Stomach smooth muscle (tissue), 2 donors: ENCODE measurements around the gene NOTO.

Experiments
- H3K27ac ChIP-seq: one replicate; pipeline ENCODE4 v1.7.0; 2013; ENCODE audit warnings: mild to moderate bottlenecking, low read length, inconsistent platforms
- H3K27me3 ChIP-seq, 2 donors: one replicate each; pipeline ENCODE4 v1.7.0; 2013; ENCODE audit warnings: low read length in 2 of 2; ENCODE audit not compliant: insufficient read depth in 2 of 2, control insufficient read depth in 1 of 2
- H3K36me3 ChIP-seq, 2 donors: one replicate each; pipeline ENCODE4 v1.7.0; 2013; ENCODE audit warnings: low read length in 2 of 2; ENCODE audit not compliant: control insufficient read depth in 2 of 2, insufficient read depth in 2 of 2
- H3K4me1 ChIP-seq: one replicate; pipeline ENCODE4 v1.7.0; 2013; ENCODE audit warnings: low read length; ENCODE audit not compliant: control insufficient read depth, insufficient read depth
- H3K4me3 ChIP-seq, 2 donors: one replicate each; pipeline ENCODE4 v1.7.0; 2013; ENCODE audit warnings: low read length in 2 of 2
- H3K9ac ChIP-seq, 2 donors: one replicate each; pipeline ENCODE4 v1.7.0; 2013; ENCODE audit warnings: low read length in 2 of 2, mild to moderate bottlenecking in 1 of 2
- H3K9me3 ChIP-seq, 2 donors: one replicate each; pipeline ENCODE4 v1.7.0; 2013; ENCODE audit warnings: low read length in 2 of 2; ENCODE audit not compliant: control insufficient read depth in 2 of 2
- donor health status: healthy.
- donor health status: Pancreatic carcinoma.

Gene NOTO

GRCh38 chr2:73203055-73203681 lies 794 bp downstream of the NOTO start:
- Histone ChIP-seq H3K4me3 (peak overlapping the region in 1 of 2 donors; percentile 49), H3K4me1 (peaks cover 6% of the 10 kb centered on the region), H3K27me3 (peaks cover 28 to 32% of the 10 kb centered on the region in 2 donors), H3K9me3 (peaks cover 0 to 2% of the 10 kb centered on the region in 2 donors), H3K9ac (no peak overlapping the region), H3K36me3 (no peaks in the 10 kb centered on the region), H3K27ac (no peak overlapping the region)

- Histone ChIP-seq H3K36me3 (no peaks in the 10 kb centered on the region), H3K9ac (no peak overlapping the region), H3K27ac (no peak overlapping the region), H3K4me3 (no peak overlapping the region), H3K4me1 (peaks cover 6% of the 10 kb centered on the region), H3K9me3 (peaks cover 0 to 2% of the 10 kb centered on the region in 2 donors), H3K27me3 (peaks cover 26 to 28% of the 10 kb centered on the region in 2 donors)
Measured at GRCh38 chr2:73205611-73206010, 3.2 kb downstream of the NOTO start.

- H3K27ac ChIP-seq, result no peak overlapping the region
- H3K4me1 ChIP-seq, result peaks cover 4% of the 10 kb centered on the region
- no peaks in the 10 kb centered on the region for H3K36me3 ChIP-seq
- H3K9ac ChIP-seq, result no peak overlapping the region
- H3K27me3 ChIP-seq, result peaks cover 7 to 12% of the 10 kb centered on the region in 2 donors
- H3K9me3 ChIP-seq, result no peaks in the 10 kb centered on the region
- no peak overlapping the region for H3K4me3 ChIP-seq
Measured at GRCh38 chr2:73208258-73208657, 5.9 kb downstream of the NOTO start.

DNA sequence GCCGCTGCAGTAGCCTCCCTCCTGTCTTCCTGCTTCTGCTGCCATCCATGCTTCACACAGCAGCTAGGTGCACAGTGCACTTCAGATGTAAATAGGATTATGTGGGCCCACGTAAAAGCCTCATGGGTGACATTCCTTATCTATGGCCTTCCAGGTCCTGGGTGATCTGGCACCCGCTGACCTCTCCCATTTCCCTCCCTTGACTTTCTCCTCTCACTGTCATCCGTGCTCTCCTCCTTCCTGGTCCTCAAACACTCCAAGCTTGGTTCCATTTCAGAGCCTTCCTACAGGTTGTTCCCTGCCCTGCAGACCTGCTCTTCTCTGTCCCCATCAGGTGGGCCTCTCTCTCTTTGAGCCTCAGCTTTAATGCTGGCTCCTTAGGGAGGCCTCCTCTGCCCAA lies 7.6 kb downstream of the NOTO start:
- H3K4me3 ChIP-seq, result no peak overlapping the region
- H3K9me3 ChIP-seq, result no peaks in the 10 kb centered on the region
- H3K4me1 ChIP-seq, result peaks cover 8% of the 10 kb centered on the region
- H3K27ac ChIP-seq, result no peak overlapping the region
- H3K9ac ChIP-seq, result no peak overlapping the region
- H3K27me3 ChIP-seq, result peaks cover 0 to 5% of the 10 kb centered on the region in 2 donors
- no peaks in the 10 kb centered on the region for H3K36me3 ChIP-seq

DNA sequence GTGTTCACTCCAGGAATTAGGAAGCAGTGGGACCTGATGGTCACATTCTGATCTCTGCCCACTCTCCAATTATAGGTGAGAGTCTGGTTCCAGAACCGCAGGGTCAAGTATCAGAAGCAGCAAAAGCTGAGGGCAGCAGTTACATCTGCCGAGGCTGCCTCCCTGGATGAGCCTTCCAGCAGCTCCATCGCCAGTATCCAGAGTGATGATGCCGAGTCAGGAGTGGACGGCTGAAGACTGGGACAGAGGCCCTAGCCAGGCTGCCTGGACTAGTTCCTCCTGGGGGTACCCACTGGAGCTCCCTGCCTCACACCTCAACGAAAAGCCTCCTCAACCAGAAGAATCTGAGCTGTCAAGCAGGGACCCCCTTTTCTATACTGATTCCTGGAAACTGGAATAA lies 8.3 kb downstream of the NOTO start:
- Histone ChIP-seq H3K27me3 (peaks cover 0 to 3% of the 10 kb centered on the region in 2 donors), H3K27ac (no peak overlapping the region), H3K9ac (no peak overlapping the region), H3K4me1 (peaks cover 11% of the 10 kb centered on the region), H3K9me3 (no peaks in the 10 kb centered on the region), H3K4me3 (no peak overlapping the region), H3K36me3 (no peaks in the 10 kb centered on the region)

DNA sequence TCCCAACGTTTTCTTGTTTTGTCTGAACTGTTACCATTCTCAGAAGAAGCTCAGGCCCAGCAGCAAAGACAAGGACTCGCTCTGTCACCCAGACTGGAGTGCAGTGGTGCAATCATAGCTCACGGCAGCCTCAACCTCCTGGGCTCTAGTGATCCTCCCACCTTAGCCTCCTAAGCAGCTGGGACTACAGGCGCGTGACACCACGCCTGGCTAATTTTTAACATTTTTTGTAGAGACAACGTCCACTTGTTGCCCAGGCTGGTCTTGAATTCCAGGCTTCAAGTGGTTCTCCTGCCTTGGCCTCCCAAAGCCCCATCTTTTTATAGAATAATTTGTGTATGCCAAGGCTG lies 9.7 kb downstream of the NOTO start:
- peaks cover 12% of the 10 kb centered on the region for H3K4me1 ChIP-seq
- H3K27ac ChIP-seq, result no peak overlapping the region
- H3K36me3 ChIP-seq, result no peaks in the 10 kb centered on the region
- H3K9ac ChIP-seq, result no peak overlapping the region
- no peaks in the 10 kb centered on the region for H3K9me3 ChIP-seq
- H3K4me3 ChIP-seq, result peak overlapping the region in 1 of 2 donors; percentile 29
- no peaks in the 10 kb centered on the region for H3K27me3 ChIP-seq

GRCh38 chr2:73212448-73213176 lies 10.2 kb downstream of the NOTO start:
- Histone ChIP-seq H3K27ac (no peak overlapping the region), H3K9ac (no peak overlapping the region), H3K36me3 (no peaks in the 10 kb centered on the region), H3K27me3 (no peaks in the 10 kb centered on the region), H3K4me1 (peaks cover 12% of the 10 kb centered on the region), H3K9me3 (no peaks in the 10 kb centered on the region), H3K4me3 (peak overlapping the region in 1 of 2 donors; percentile 29)

- peak within 1 kb of the TSS; percentile 41 for H3K27ac ChIP-seq
- H3K36me3 ChIP-seq, result peaks cover 0 to 7% of the 10 kb centered on the region in 2 donors
- H3K9me3 ChIP-seq, result no peaks in the 10 kb centered on the region
- H3K4me1 ChIP-seq, result peaks cover 12% of the 10 kb centered on the region
- H3K9ac ChIP-seq, result peak within 1 kb of the TSS; percentile 72 to 81
- H3K27me3 ChIP-seq, result no peaks in the 10 kb centered on the region
- H3K4me3 ChIP-seq, result peak within 1 kb of the TSS; percentile 85 to 87
Measured at GRCh38 chr2:73214120-73215035, 12.0 kb downstream of the NOTO start, which contains the start of gene SMYD5. SMYD5 (plus strand) TSS chr2:73214245; CDS start chr2:73214267, 22 bp downstream.

DNA sequence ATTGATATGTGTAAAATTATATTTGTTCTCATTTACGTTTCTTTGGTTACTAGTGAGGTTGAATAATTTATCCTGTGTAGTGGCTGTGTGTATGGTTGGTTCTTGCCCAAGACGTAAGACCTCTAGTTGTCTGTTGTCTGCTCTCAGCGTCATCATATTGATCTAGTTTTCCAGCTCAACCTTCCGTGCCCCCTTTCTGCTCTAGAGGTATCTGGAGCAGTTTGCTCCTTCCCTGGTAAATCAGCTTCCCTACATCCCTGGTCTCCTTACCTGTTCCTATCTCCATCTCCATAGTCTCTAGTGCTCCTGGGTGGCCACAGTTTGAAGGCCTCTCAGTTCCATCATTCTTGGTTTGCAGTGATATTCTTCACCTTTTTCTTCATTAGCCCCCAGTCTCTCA lies 12.9 kb downstream of the NOTO start:
- H3K27ac ChIP-seq, result no peak overlapping the region

DNA sequence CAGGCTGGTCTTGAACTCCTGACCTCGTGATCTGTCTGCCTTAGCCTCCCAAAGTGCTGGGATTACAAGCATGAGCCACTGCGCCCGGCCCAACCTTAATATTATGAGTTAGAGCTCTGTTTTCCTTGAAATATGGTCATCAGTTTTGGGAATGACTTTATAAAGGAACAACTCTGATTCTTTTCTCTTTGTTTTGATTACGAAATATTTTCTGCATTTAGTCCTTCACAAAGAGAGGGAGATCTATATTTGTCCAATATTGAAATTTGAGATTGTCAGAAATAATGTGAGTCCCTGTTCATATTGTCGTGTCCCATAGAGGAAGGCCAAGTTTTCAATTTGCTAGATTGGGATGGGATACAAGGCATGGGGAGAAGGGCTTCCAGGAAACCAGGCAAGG lies 14.8 kb downstream of the NOTO start:
- Histone ChIP-seq H3K9me3 (no peaks in the 10 kb centered on the region), H3K4me1 (peaks cover 11% of the 10 kb centered on the region), H3K27me3 (no peaks in the 10 kb centered on the region), H3K27ac (no peak overlapping the region), H3K4me3 (no peak overlapping the region), H3K36me3 (peaks cover 11 to 30% of the 10 kb centered on the region in 2 donors), H3K9ac (no peak overlapping the region)

More for the DNA sequence above, 12.9 kb downstream of the NOTO start:
- no peaks in the 10 kb centered on the region for H3K27me3 ChIP-seq
- H3K36me3 ChIP-seq, result peaks cover 0 to 14% of the 10 kb centered on the region in 2 donors
- peak overlapping the region in 1 of 2 donors; percentile 81 for H3K9ac ChIP-seq
- peaks cover 12% of the 10 kb centered on the region for H3K4me1 ChIP-seq
- H3K9me3 ChIP-seq, result no peaks in the 10 kb centered on the region
- H3K4me3 ChIP-seq, result peak overlapping the region; percentile 85 to 87
